Peyer's patch (tissue), 4 donors: ENCODE measurements around the gene ECHDC3.

Source experiments
- POLR2A ChIP-seq, 2 donors: fragments of 450-650 bp; IDR thresholded peaks; one replicate each; pipeline ENCODE4 v1.5.1; 2017; ENCODE audit warnings: antibody characterized with exemption in 2 of 2, mild to moderate bottlenecking in 2 of 2, moderate library complexity in 2 of 2
- TF ChIP-seq, protein P1 (sequence below), 6 experiments: fragments of 450-650 bp in 4 of 6; fragments of 200-600 bp in 2 of 6; sonication (generic) in 1 of 6; IDR thresholded peaks; one replicate each; pipeline ENCODE4 v1.5.1; 2017 to 2019; ENCODE audit warnings: antibody characterized with exemption in 6 of 6, mild to moderate bottlenecking in 3 of 6, moderate library complexity in 1 of 6

DNA sequence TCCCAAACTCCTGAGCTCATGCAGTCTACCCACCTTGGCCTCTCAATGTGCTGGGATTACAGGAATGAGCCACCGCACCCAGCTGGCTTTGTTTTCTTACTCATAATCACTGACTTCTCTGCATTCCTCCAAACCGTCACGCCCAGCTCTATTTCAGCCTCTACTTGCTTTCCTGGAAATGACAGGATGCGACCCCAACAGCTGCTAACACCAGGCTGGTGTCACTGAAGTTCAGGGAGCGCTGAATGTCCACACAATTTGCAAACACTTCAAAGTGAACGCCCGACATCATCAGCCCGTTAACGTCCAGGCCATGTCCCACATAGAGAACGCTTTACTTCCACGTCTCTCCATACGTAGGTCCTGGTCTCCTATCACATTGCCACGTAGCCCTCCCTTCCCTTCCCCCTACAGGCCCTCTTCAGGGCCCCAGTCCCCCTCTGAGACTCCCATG is 68.2 kb downstream of the ECHDC3 start:
- TF ChIP-seq, protein P1, sequence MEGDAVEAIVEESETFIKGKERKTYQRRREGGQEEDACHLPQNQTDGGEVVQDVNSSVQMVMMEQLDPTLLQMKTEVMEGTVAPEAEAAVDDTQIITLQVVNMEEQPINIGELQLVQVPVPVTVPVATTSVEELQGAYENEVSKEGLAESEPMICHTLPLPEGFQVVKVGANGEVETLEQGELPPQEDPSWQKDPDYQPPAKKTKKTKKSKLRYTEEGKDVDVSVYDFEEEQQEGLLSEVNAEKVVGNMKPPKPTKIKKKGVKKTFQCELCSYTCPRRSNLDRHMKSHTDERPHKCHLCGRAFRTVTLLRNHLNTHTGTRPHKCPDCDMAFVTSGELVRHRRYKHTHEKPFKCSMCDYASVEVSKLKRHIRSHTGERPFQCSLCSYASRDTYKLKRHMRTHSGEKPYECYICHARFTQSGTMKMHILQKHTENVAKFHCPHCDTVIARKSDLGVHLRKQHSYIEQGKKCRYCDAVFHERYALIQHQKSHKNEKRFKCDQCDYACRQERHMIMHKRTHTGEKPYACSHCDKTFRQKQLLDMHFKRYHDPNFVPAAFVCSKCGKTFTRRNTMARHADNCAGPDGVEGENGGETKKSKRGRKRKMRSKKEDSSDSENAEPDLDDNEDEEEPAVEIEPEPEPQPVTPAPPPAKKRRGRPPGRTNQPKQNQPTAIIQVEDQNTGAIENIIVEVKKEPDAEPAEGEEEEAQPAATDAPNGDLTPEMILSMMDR (IDR thresholded peaks at IDR 0.05): no peak
- no peak for TF ChIP-seq POLR2A (IDR thresholded peaks at IDR 0.05)
